GM12865 (cell line): ENCODE results near the gene HCRTR2.

Source experiments
- DNase-seq: peaks from one replicate; pipeline ENCODE4 v3.0.0; 2010; ENCODE audit warnings: low read depth
- H3K4me3 ChIP-seq: 2 replicates; pipeline ENCODE4 v1.5.1; 2011; ENCODE audit warnings: mild to moderate bottlenecking, low read depth, low read length, control low read depth
- TF ChIP-seq, protein P1 (sequence below): IDR thresholded peaks from 2 replicates; pipeline ENCODE4 v1.5.1; 2011; ENCODE audit warnings: low read length, control low read depth, low read depth, inconsistent platforms; ENCODE audit not compliant: insufficient read depth; ENCODE audit errors: missing control alignments

Gene HCRTR2

DNA sequence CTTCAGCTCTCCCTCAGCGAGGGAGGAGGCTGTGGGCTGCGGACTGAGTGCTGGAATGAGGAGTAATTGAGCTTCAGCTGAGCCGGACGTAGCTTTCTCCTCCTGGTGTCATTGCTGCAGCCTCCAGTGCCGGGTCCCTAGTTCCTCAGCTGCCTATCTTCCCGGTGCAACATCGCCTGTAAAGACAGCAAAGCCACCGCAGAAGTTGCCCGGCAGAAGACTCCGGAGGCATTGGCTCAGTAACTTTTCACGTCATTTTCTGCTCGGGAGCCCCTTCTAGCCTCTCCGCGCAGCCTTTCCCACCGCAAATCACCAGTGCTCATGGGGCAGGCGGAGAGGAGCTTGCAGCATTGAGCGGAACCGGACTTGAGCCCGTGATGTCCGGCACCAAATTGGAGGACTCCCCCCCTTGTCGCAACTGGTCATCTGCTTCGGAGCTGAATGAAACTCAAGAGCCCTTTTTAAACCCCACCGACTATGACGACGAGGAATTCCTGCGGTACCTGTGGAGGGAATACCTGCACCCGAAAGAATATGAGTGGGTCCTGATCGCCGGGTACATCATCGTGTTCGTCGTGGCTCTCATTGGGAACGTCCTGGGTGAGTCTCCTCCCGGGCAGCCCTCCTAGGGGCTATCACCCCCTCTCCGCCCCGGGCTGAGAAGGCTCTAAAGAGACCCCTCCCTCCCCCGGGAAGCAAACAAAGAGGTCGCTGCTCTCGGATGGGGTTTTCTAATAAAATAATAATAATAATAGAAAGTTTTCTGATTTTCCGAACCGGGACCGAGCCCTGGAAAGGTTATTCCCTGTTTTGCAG is at the start of gene HCRTR2:
TSS of gene HCRTR2 (plus strand) at position 305 of the 816 bp plus-strand sequence. CDS start at position 378, 73 bp downstream.
- H3K4me3 ChIP-seq, result no peak within 1 kb of the TSS
- no peak for DNase-seq
- TF ChIP-seq, protein P1, sequence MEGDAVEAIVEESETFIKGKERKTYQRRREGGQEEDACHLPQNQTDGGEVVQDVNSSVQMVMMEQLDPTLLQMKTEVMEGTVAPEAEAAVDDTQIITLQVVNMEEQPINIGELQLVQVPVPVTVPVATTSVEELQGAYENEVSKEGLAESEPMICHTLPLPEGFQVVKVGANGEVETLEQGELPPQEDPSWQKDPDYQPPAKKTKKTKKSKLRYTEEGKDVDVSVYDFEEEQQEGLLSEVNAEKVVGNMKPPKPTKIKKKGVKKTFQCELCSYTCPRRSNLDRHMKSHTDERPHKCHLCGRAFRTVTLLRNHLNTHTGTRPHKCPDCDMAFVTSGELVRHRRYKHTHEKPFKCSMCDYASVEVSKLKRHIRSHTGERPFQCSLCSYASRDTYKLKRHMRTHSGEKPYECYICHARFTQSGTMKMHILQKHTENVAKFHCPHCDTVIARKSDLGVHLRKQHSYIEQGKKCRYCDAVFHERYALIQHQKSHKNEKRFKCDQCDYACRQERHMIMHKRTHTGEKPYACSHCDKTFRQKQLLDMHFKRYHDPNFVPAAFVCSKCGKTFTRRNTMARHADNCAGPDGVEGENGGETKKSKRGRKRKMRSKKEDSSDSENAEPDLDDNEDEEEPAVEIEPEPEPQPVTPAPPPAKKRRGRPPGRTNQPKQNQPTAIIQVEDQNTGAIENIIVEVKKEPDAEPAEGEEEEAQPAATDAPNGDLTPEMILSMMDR, result no peak

- DNase-seq, result no peak
- H3K4me3 ChIP-seq, result no peak overlapping the region
- TF ChIP-seq, protein P1, result no peak
Measured at GRCh38 chr6:55130806-55131324, 43.5 kb upstream of the HCRTR2 start.

DNA sequence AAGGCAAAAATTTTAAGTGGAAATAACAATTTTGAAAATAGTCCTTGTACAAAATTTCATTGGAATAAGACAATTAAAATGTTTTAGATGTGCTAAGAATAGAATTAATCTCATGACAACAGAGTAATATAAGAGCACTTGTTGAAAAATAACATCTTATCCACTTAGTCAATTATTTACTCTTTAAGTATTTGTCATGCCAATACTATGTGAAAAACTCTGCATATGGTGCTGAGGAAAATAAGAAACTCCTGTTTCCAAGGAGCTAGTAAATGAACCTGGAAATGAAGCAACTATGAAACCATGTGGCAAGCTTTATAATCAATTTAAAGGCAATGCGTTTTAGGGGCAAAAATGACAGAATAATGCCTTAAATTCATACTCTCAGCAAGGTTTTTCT is 42.7 kb upstream of the HCRTR2 start:
- H3K4me3 ChIP-seq, result no peak overlapping the region
- TF ChIP-seq, protein P1, result no peak
- no peak for DNase-seq

- no peak for DNase-seq
- TF ChIP-seq, protein P1, result no peak
- H3K4me3 ChIP-seq, result no peak overlapping the region
Measured at GRCh38 chr6:55136916-55137315, 37.4 kb upstream of the HCRTR2 start.

GRCh38 chr6:55137929-55138693 is 36.2 kb upstream of the HCRTR2 start:
- no peak for DNase-seq
- H3K4me3 ChIP-seq, result no peak overlapping the region
- TF ChIP-seq, protein P1, result no peak

DNA sequence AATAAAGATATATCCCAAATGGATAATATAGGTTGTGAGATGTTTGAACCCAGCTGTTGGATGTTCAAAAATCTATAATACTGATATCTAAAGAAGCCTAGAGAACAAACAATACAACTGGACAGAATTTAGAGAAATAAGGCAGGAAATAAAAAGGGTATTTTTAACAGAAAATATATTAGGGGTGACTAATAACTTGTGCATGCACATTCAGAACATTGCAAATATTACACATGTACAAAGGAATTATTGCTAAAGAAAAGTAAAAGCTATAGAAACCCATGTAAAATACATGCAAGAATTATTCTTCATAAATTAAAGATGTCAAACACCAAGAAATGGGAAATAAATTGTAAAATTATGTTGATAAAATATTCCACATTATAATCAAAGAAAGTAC is 32.7 kb upstream of the HCRTR2 start:
- no peak for DNase-seq
- no peak overlapping the region for H3K4me3 ChIP-seq
- TF ChIP-seq, protein P1, result no peak
